ENCODE measurements around the gene SPSB2. TPM values are rescaled to one million over a fixed set of nuclear protein-coding genes. Genes with fewer than 3 reads are reported as not detected.

Gene SPSB2
- total and polyA plus RNA-seq, 9 of the 15 experiments (the other 6 are each of a cell fraction or from before 2014, with no cell fraction given), result 0.10 to 10.6 (median 1.9) TPM

- TF ChIP-seq, protein P1, sequence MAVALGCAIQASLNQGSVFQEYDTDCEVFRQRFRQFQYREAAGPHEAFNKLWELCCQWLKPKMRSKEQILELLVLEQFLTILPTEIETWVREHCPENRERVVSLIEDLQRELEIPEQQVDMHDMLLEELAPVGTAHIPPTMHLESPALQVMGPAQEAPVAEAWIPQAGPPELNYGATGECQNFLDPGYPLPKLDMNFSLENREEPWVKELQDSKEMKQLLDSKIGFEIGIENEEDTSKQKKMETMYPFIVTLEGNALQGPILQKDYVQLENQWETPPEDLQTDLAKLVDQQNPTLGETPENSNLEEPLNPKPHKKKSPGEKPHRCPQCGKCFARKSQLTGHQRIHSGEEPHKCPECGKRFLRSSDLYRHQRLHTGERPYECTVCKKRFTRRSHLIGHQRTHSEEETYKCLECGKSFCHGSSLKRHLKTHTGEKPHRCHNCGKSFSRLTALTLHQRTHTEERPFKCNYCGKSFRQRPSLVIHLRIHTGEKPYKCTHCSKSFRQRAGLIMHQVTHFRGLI (CRISPR knock-in tag; IDR thresholded peaks at IDR 0.05), result no peak
- TF ChIP-seq FOSL1 (tag; conservative IDR thresholded peaks at IDR 0.05) (no peak), KAT7 (CRISPR knock-in tag; IDR thresholded peaks at IDR 0.05; ENCODE audit: borderline replicate concordance) (no peak), SMARCE1 (IDR thresholded peaks at IDR 0.05) (no peak), ZNF584 (CRISPR knock-in tag; IDR thresholded peaks at IDR 0.05; ENCODE audit: low read depth) (no peak), ZNF263 (CRISPR knock-in tag; IDR thresholded peaks at IDR 0.05; ENCODE audit: borderline replicate concordance) (peak; percentile 83), ZNF695 (CRISPR knock-in tag; IDR thresholded peaks at IDR 0.05) (no peak), FOXP1 (CRISPR knock-in tag; IDR thresholded peaks at IDR 0.05) (no peak), ZBTB43 (CRISPR knock-in tag; IDR thresholded peaks at IDR 0.05) (no peak), RCOR1 (IDR thresholded peaks at IDR 0.05; ENCODE audit: borderline replicate concordance in 1 of 2, low read depth in 2 of 2, low read length in 2 of 2) (peak; percentile 28 to 63; a peak in 2 of 4 replicates), GABPB1 (CRISPR knock-in tag; IDR thresholded peaks at IDR 0.05) (peak; percentile 21; the same call in 1 of the 2 replicates), RBM25 (IDR thresholded peaks at IDR 0.05; ENCODE audit: low read depth, low read length, severe bottlenecking) (no peak), ZNF384 (IDR thresholded peaks at IDR 0.05; ENCODE audit: low read depth, low read length) (no peak), SIN3B (IDR thresholded peaks at IDR 0.05; ENCODE audit: low read depth) (no peak), CAMTA2 (CRISPR knock-in tag; conservative IDR thresholded peaks at IDR 0.05) (no peak), PTBP1 (IDR thresholded peaks at IDR 0.05; ENCODE audit: low read depth, low read length) (no peak)
- TF ChIP-seq, protein P2, sequence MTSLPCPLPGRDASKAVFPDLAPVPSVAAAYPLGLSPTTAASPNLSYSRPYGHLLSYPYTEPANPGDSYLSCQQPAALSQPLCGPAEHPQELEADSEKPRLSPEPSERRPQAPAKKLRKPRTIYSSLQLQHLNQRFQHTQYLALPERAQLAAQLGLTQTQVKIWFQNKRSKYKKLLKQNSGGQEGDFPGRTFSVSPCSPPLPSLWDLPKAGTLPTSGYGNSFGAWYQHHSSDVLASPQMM (CRISPR knock-in tag; IDR thresholded peaks at IDR 0.05), result no peak
These were observed 47.5 kb downstream of the SPSB2 start (continued) for GRCh38 chr12:6825398-6826124.

Measured in K562 (cell line).